ENCODE data around the gene PDE4DIP. TPM values are rescaled to one million over a fixed set of nuclear protein-coding genes. Genes with fewer than 3 reads are reported as not detected.
"Not testable (repeated sequence)": the region's sequence is repeated elsewhere in the genome, so short reads cannot be mapped to it uniquely, and the experiment has no call there.

The PDE4DIP gene
- polyA plus RNA-seq (151 TPM in 2 replicates), polyA minus RNA-seq (373 and 394 TPM in 2 replicates)

DNA sequence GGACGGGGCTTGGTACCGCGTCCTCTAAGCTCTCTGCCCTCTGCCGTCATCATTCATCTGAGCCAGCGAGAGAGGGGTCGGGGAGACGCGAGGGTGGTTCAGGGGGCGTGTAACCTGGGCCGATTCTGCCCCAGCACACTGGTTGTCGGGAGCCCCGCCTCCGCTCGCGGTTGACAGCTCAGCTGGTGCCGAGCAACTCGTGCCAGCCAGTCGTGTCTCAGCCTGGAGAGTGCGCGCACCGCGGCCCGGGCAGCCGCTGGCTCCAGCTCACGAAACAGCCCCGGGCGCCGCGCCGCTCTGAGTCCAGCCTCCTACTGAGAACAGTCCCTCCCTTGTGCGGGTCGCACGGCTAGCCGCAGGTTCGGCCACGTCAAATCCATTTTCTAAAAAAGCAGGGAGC lies at the start of gene PDE4DIP:
TSS of gene PDE4DIP (plus strand) at position 209 of the 400 bp plus-strand sequence. CDS start 347 bp downstream, outside the sequence.
- not testable (repeated sequence) for H3K9me3 ChIP-seq (ENCODE audit: low read length); H3K4me2 ChIP-seq (ENCODE audit: low read length); H3K36me3 ChIP-seq (ENCODE audit: insufficient read depth, low read length); H3K79me2 ChIP-seq (replicated peaks; ENCODE audit: insufficient read depth, low read length); H3K9ac ChIP-seq (ENCODE audit: low read length); H3K27me3 ChIP-seq (ENCODE audit: insufficient read depth, low read depth, low read length); H3K4me3 ChIP-seq (ENCODE audit: low read length); H4K20me1 ChIP-seq (ENCODE audit: insufficient read depth); H3K9me2 ChIP-seq (ENCODE audit: insufficient read depth, low read length); H3F3A ChIP-seq (ENCODE audit: insufficient read depth, low read length, poor library complexity, severe bottlenecking); H3K27ac ChIP-seq (ENCODE audit: low read length); H2AFZ ChIP-seq (ENCODE audit: low read depth, low read length)

DNA sequence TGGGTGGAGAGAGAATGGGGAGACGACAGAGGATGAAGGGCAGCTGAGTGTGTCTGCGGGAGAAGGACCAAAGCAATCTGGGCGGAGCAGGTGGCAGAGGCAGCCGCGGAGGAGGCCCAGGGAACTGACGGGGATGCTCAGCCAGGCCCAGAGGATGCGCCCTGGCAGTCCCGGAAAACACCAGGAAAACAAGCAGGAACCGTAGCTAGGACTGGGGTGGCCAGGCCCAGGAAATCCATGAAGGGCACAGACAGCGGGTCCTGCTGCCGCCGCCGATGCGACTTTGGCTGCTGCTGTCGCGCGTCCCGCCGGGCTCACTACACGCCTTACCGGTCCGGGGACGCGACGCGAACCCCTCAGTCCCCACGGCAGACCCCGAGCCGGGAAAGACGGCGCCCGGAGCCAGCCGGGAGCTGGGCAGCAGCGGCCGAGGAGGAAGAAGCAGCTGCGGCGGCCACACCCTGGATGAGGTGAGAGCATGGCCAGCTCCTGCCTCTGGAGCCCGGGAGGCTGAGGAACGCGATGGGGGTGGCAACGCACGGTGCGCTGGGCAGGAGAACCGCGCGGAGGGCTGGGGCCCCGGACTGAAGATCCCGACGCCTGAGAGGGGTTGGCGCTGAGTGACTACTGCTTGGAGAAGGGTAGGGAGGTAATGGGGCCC lies 35.8 kb upstream of the PDE4DIP start:
- not testable (repeated sequence) for H3F3A ChIP-seq (ENCODE audit: insufficient read depth, low read length, poor library complexity, severe bottlenecking); H3K79me2 ChIP-seq (replicated peaks; ENCODE audit: insufficient read depth, low read length); H3K9me2 ChIP-seq (ENCODE audit: insufficient read depth, low read length); H3K9me3 ChIP-seq (ENCODE audit: low read length); H3K4me3 ChIP-seq (ENCODE audit: low read length); H3K9ac ChIP-seq (ENCODE audit: low read length); H3K27ac ChIP-seq (ENCODE audit: low read length); H4K20me1 ChIP-seq (ENCODE audit: insufficient read depth); H3K4me2 ChIP-seq (ENCODE audit: low read length); H3K36me3 ChIP-seq (ENCODE audit: insufficient read depth, low read length); H2AFZ ChIP-seq (ENCODE audit: low read depth, low read length); H3K27me3 ChIP-seq (ENCODE audit: insufficient read depth, low read depth, low read length)

DNA sequence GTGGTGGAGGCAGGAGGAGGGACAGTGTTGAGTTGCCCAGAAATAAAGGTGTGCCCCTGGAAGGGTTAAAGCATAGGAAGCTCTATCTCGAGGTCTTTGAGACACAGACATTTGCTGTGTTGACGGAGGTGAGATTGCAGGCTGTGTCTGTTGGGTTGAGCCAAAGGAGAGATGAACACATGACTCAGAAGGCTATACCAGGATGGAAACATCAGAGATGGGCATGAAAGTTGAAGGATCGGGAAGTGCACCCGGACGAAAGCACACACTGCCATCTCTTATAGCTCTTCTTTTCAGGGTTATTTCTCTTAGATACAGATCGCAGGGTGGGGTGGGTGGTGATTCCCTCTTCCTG lies 35.3 kb upstream of the PDE4DIP start:
- not testable (repeated sequence) for H3K27me3 ChIP-seq (ENCODE audit: insufficient read depth, low read depth, low read length); H4K20me1 ChIP-seq (ENCODE audit: insufficient read depth); H3K27ac ChIP-seq (ENCODE audit: low read length); H3K4me2 ChIP-seq (ENCODE audit: low read length); H3K79me2 ChIP-seq (replicated peaks; ENCODE audit: insufficient read depth, low read length); H3K9me2 ChIP-seq (ENCODE audit: insufficient read depth, low read length); H3F3A ChIP-seq (ENCODE audit: insufficient read depth, low read length, poor library complexity, severe bottlenecking); H3K36me3 ChIP-seq (ENCODE audit: insufficient read depth, low read length); H3K9ac ChIP-seq (ENCODE audit: low read length); H3K9me3 ChIP-seq (ENCODE audit: low read length); H3K4me3 ChIP-seq (ENCODE audit: low read length); H2AFZ ChIP-seq (ENCODE audit: low read depth, low read length)

DNA sequence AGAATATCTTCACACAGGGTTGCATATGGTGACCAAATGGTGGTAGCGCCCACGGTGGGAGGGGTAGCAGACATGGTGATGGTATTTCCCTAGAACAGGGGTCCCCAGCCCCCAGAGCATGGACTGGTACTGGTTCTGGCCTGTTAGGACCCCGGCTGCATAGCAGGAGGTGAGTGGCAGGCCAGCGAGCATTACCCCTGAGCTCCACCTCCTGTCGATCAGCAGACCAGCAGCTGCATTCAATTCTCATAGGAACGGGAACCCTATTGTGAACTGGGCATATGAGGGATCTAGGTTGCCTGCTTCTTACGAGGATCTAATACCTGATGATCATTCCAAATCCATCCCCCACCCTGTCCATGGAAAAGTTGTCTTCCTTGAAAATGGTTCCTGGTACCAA lies 22.0 kb upstream of the PDE4DIP start:
- H3K9me2 ChIP-seq (ENCODE audit: insufficient read depth, low read length); H3K27ac ChIP-seq (ENCODE audit: low read length); H3K4me2 ChIP-seq (ENCODE audit: low read length); H3K36me3 ChIP-seq (ENCODE audit: insufficient read depth, low read length); H3F3A ChIP-seq (ENCODE audit: insufficient read depth, low read length, poor library complexity, severe bottlenecking); H4K20me1 ChIP-seq (ENCODE audit: insufficient read depth); H3K79me2 ChIP-seq (replicated peaks; ENCODE audit: insufficient read depth, low read length); H3K9me3 ChIP-seq (ENCODE audit: low read length); H3K27me3 ChIP-seq (ENCODE audit: insufficient read depth, low read depth, low read length); H2AFZ ChIP-seq (ENCODE audit: low read depth, low read length); H3K4me3 ChIP-seq (ENCODE audit: low read length); H3K9ac ChIP-seq (ENCODE audit: low read length): not testable (repeated sequence)

DNA sequence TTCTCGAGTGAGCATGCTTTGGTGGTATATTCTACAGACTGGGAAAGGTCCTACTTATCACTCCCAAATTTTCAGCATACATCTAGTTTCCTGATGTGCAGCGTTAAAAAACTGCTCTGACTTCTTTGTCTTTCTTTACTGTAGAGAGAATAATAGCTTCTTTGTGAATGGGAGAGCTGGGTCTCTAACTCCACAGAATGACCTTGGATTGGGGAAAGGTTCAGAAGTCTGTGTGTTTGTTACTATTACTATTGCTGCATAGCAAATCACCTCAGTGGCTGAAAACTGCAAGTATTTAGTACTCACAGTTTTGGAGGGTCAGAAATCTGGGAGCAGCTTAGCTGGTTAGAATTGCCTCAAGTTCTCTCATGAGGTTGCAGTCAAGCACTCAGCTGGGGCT lies 20.4 kb upstream of the PDE4DIP start:
- not testable (repeated sequence) for H3K79me2 ChIP-seq (replicated peaks; ENCODE audit: insufficient read depth, low read length); H3K9ac ChIP-seq (ENCODE audit: low read length); H3K4me3 ChIP-seq (ENCODE audit: low read length); H4K20me1 ChIP-seq (ENCODE audit: insufficient read depth); H2AFZ ChIP-seq (ENCODE audit: low read depth, low read length); H3K9me3 ChIP-seq (ENCODE audit: low read length); H3K27ac ChIP-seq (ENCODE audit: low read length); H3F3A ChIP-seq (ENCODE audit: insufficient read depth, low read length, poor library complexity, severe bottlenecking); H3K27me3 ChIP-seq (ENCODE audit: insufficient read depth, low read depth, low read length); H3K36me3 ChIP-seq (ENCODE audit: insufficient read depth, low read length); H3K4me2 ChIP-seq (ENCODE audit: low read length); H3K9me2 ChIP-seq (ENCODE audit: insufficient read depth, low read length)

DNA sequence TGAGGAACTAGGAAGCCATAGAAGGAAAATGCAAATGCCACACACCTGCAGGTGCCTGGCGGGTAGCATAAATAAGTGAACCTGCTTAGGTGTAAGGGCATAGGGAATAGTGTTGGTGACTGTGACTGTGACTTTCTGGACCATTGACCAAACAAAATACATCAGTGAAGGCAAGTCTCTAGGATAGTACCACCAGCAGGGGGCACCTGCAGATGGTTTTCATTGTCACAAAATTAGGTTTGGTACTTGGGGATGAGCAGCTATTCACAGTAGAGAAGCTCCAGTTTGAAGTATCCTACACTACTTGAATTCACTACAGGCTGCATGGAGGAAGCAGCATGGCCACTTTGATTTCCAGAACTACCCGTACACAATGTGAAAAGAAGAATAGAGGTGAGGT lies 19.2 kb upstream of the PDE4DIP start:
- not testable (repeated sequence) for H3K79me2 ChIP-seq (replicated peaks; ENCODE audit: insufficient read depth, low read length); H3K9ac ChIP-seq (ENCODE audit: low read length); H3K27ac ChIP-seq (ENCODE audit: low read length); H3F3A ChIP-seq (ENCODE audit: insufficient read depth, low read length, poor library complexity, severe bottlenecking); H3K36me3 ChIP-seq (ENCODE audit: insufficient read depth, low read length); H4K20me1 ChIP-seq (ENCODE audit: insufficient read depth); H3K4me3 ChIP-seq (ENCODE audit: low read length); H3K4me2 ChIP-seq (ENCODE audit: low read length); H2AFZ ChIP-seq (ENCODE audit: low read depth, low read length); H3K9me3 ChIP-seq (ENCODE audit: low read length); H3K9me2 ChIP-seq (ENCODE audit: insufficient read depth, low read length); H3K27me3 ChIP-seq (ENCODE audit: insufficient read depth, low read depth, low read length)

DNA sequence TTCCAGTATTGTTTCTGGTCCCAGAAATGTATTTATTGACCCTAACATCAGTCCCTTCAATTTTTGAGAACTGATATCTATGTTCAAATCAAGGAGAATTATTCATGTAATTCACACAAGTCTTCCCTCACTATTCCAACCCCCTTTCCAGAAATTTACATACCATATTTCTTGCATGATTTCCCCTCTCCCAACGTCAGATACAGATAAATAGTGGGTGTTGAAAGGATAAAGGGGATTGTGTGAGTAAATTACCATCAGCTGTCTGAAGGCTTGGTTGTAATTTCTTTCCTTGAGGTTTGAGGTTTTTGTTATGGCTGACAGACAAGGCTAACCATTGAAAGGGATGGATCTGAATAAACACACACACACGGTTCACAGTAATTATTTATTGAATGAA lies 15.7 kb upstream of the PDE4DIP start:
- not testable (repeated sequence) for H3K27me3 ChIP-seq (ENCODE audit: insufficient read depth, low read depth, low read length); H2AFZ ChIP-seq (ENCODE audit: low read depth, low read length); H3K4me2 ChIP-seq (ENCODE audit: low read length); H3K4me3 ChIP-seq (ENCODE audit: low read length); H3K9ac ChIP-seq (ENCODE audit: low read length); H3K9me2 ChIP-seq (ENCODE audit: insufficient read depth, low read length); H3K9me3 ChIP-seq (ENCODE audit: low read length); H3K27ac ChIP-seq (ENCODE audit: low read length); H3F3A ChIP-seq (ENCODE audit: insufficient read depth, low read length, poor library complexity, severe bottlenecking); H4K20me1 ChIP-seq (ENCODE audit: insufficient read depth); H3K36me3 ChIP-seq (ENCODE audit: insufficient read depth, low read length); H3K79me2 ChIP-seq (replicated peaks; ENCODE audit: insufficient read depth, low read length)

DNA sequence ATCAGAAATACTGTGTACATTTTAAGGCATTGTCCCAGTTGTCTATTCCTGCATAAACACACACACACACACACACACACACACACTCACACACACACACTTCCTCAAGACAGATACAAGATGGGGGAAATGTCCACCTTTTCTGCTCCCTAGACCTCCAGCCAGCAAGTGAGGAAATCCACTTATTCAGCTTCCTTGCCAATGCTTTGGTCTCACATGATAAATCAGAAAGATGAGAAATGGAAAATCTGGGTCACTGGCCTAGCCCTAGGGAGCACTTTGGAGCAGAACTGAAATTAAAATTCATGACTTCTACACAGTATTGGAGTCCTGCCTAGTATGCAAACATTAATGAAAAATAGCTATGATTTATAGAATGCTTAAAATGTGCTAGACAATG lies 15.3 kb upstream of the PDE4DIP start:
- not testable (repeated sequence) for H3K9me2 ChIP-seq (ENCODE audit: insufficient read depth, low read length); H3K36me3 ChIP-seq (ENCODE audit: insufficient read depth, low read length); H3K4me3 ChIP-seq (ENCODE audit: low read length); H3K27ac ChIP-seq (ENCODE audit: low read length); H3F3A ChIP-seq (ENCODE audit: insufficient read depth, low read length, poor library complexity, severe bottlenecking); H3K9me3 ChIP-seq (ENCODE audit: low read length); H2AFZ ChIP-seq (ENCODE audit: low read depth, low read length); H3K27me3 ChIP-seq (ENCODE audit: insufficient read depth, low read depth, low read length); H3K79me2 ChIP-seq (replicated peaks; ENCODE audit: insufficient read depth, low read length); H3K9ac ChIP-seq (ENCODE audit: low read length); H4K20me1 ChIP-seq (ENCODE audit: insufficient read depth); H3K4me2 ChIP-seq (ENCODE audit: low read length)

All from neural cell (in vitro differentiated cells).